Cerebellar nuclear complex (tissue), 1 donor: ENCODE data around the gene TPSG1.
"Not testable (repeated sequence)": the region's sequence is repeated elsewhere in the genome, so short reads cannot be mapped to it uniquely, and the experiment has no call there.

Experiments
- DNase-seq, 2 experiments: peaks; one replicate each; lab custom pipeline; 2025; lab: John Stamatoyannopoulos, UW

The TPSG1 gene

GRCh38 chr16:1215574-1216295 lies 9.3 kb downstream of the TPSG1 start:
- no peak for DNase-seq

- DNase-seq, result no peak
These were observed 10.3 kb downstream of the TPSG1 start for GRCh38 chr16:1214719-1215118.

- DNase-seq, result no peak
These were observed 11.2 kb downstream of the TPSG1 start for GRCh38 chr16:1213796-1214372.

GRCh38 chr16:1213231-1213630 lies 11.8 kb downstream of the TPSG1 start:
- DNase-seq, result no peak

- DNase-seq, result no peak
These were observed 12.4 kb downstream of the TPSG1 start for GRCh38 chr16:1212616-1213194.

GRCh38 chr16:1211451-1212268 lies 13.4 kb downstream of the TPSG1 start:
- DNase-seq, result no peak

GRCh38 chr16:1210461-1210860 lies 14.6 kb downstream of the TPSG1 start:
- no peak for DNase-seq

- no peak for DNase-seq
These were observed 16.0 kb downstream of the TPSG1 start for GRCh38 chr16:1209081-1209480.

GRCh38 chr16:1208239-1208830 lies 16.7 kb downstream of the TPSG1 start:
- DNase-seq, result no peak

GRCh38 chr16:1206786-1207185 lies 18.3 kb downstream of the TPSG1 start:
- no peak for DNase-seq

GRCh38 chr16:1206326-1206725 lies 18.7 kb downstream of the TPSG1 start:
- no peak for DNase-seq

GRCh38 chr16:1204933-1205332 lies 20.1 kb downstream of the TPSG1 start:
- no peak for DNase-seq

- no peak for DNase-seq
These were observed 22.8 kb downstream of the TPSG1 start for GRCh38 chr16:1202274-1202673.

GRCh38 chr16:1201444-1201843 lies 23.6 kb downstream of the TPSG1 start:
- DNase-seq, result no peak

GRCh38 chr16:1200014-1200627 lies 24.9 kb downstream of the TPSG1 start:
- no peak for DNase-seq

- DNase-seq, result no peak
These were observed 25.6 kb downstream of the TPSG1 start for GRCh38 chr16:1199347-1200013.

GRCh38 chr16:1198671-1199346 lies 26.3 kb downstream of the TPSG1 start:
- not testable (repeated sequence) for DNase-seq

GRCh38 chr16:1198194-1198593 lies 26.9 kb downstream of the TPSG1 start:
- DNase-seq, result no peak

GRCh38 chr16:1197237-1197866 lies 27.7 kb downstream of the TPSG1 start:
- DNase-seq, result no peak

GRCh38 chr16:1196494-1196893 lies 28.6 kb downstream of the TPSG1 start:
- DNase-seq, result no peak
